ENCODE results near the gene FADS1.

FADS1 gene

GRCh38 chr11:61766353-61766841 is 50.4 kb downstream of the FADS1 start:
- DNase-seq (ENCODE audit: low read depth), result no peak
- no peak for TF ChIP-seq CTCF (IDR thresholded peaks at IDR 0.05; ENCODE audit: low read depth, low read length)
- H3K4me3 ChIP-seq (ENCODE audit: low read depth, low read length), result no peak overlapping the region

GRCh38 chr11:61765550-61766253 is 51.1 kb downstream of the FADS1 start:
- DNase-seq (ENCODE audit: low read depth), result no peak
- TF ChIP-seq MYC (IDR thresholded peaks at IDR 0.05; ENCODE audit: low read depth, low read length) (no peak), POLR2A (IDR thresholded peaks at IDR 0.05; ENCODE audit: extremely low read depth, insufficient read length) (no peak), MAX (IDR thresholded peaks at IDR 0.05; ENCODE audit: low read depth, low read length) (no peak), CTCF (IDR thresholded peaks at IDR 0.05; ENCODE audit: low read depth, low read length) (no peak)
- H3K4me3 ChIP-seq (ENCODE audit: low read depth, low read length), result no peak overlapping the region

- no peak for DNase-seq (ENCODE audit: low read depth)
- no peak overlapping the region for H3K4me3 ChIP-seq (ENCODE audit: low read depth, low read length)
- TF ChIP-seq POLR2A (IDR thresholded peaks at IDR 0.05; ENCODE audit: extremely low read depth, insufficient read length) (no peak), MYC (IDR thresholded peaks at IDR 0.05; ENCODE audit: low read depth, low read length) (no peak), CTCF (IDR thresholded peaks at IDR 0.05; ENCODE audit: low read depth, low read length) (no peak), MAX (IDR thresholded peaks at IDR 0.05; ENCODE audit: low read depth, low read length) (no peak)
Measured at GRCh38 chr11:61764606-61765260, 52.1 kb downstream of the FADS1 start.

GRCh38 chr11:61763930-61764605 is 52.7 kb downstream of the FADS1 start:
- DNase-seq (ENCODE audit: low read depth), result no peak
- no peak overlapping the region for H3K4me3 ChIP-seq (ENCODE audit: low read depth, low read length)
- TF ChIP-seq MYC (IDR thresholded peaks at IDR 0.05; ENCODE audit: low read depth, low read length) (no peak), POLR2A (IDR thresholded peaks at IDR 0.05; ENCODE audit: extremely low read depth, insufficient read length) (no peak), CTCF (IDR thresholded peaks at IDR 0.05; ENCODE audit: low read depth, low read length) (no peak), MAX (IDR thresholded peaks at IDR 0.05; ENCODE audit: low read depth, low read length) (no peak)

GRCh38 chr11:61762798-61763197 is 54.0 kb downstream of the FADS1 start:
- H3K4me3 ChIP-seq (ENCODE audit: low read depth, low read length), result no peak overlapping the region
- no peak for DNase-seq (ENCODE audit: low read depth)
- no peak for TF ChIP-seq POLR2A (IDR thresholded peaks at IDR 0.05; ENCODE audit: extremely low read depth, insufficient read length)

- DNase-seq (ENCODE audit: low read depth), result no peak
- TF ChIP-seq POLR2A (IDR thresholded peaks at IDR 0.05; ENCODE audit: extremely low read depth, insufficient read length), result no peak
- no peak for TF ChIP-seq CTCF (IDR thresholded peaks at IDR 0.05; ENCODE audit: low read depth, low read length)
- no peak for TF ChIP-seq MYC (IDR thresholded peaks at IDR 0.05; ENCODE audit: low read depth, low read length)
- no peak overlapping the region for H3K4me3 ChIP-seq (ENCODE audit: low read depth, low read length)
Measured at GRCh38 chr11:61762223-61762615, 54.6 kb downstream of the FADS1 start.
